Measurements from ENCODE around the gene PAK5.

DNA sequence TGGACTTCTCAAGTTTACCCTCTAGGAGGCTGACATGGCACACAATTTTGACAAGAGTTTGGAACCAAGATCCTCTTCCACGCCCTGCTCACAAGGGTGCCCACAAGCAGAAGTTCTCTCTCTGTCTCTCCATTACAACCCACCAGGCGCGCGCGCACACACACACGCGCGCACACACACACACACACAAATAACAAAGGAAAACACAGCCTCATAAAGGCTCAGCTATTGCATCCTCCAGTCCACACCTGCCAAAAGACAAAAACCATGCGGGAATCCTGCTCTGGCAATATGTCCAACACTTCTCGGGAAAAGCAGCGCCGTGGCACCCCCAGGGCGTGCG is 870 bp downstream of the PAK5 start:
- TF ChIP-seq HDAC2 (IDR thresholded peaks at IDR 0.05) (no peak), PHF8 (IDR thresholded peaks at IDR 0.05; ENCODE audit: borderline replicate concordance, low read depth) (no peak), POLR2A (IDR thresholded peaks at IDR 0.05; ENCODE audit: low read length) (no peak), NPAS2 (CRISPR knock-in tag; IDR thresholded peaks at IDR 0.05; ENCODE audit: borderline replicate concordance) (no peak), CTCF (IDR thresholded peaks at IDR 0.05) (no peak), REST (IDR thresholded peaks at IDR 0.05) (no peak), KDM1A (IDR thresholded peaks at IDR 0.05; ENCODE audit: low read depth) (no peak), CHD2 (IDR thresholded peaks at IDR 0.05; ENCODE audit: low read length, partially characterized antibody) (no peak), EP300 (IDR thresholded peaks at IDR 0.05) (no peak), HOXA7 (CRISPR knock-in tag; IDR thresholded peaks at IDR 0.05) (no peak), SREBF2 (IDR thresholded peaks at IDR 0.05) (no peak), SMC3 (IDR thresholded peaks at IDR 0.05) (no peak)
